MCF 10A (cell line): ENCODE results near the gene NUP153. TPM values are rescaled to one million over a fixed set of nuclear protein-coding genes. Genes with fewer than 3 reads are reported as not detected.

Source experiments
- BruUV-seq: library from RNA; stranded (reverse); fragments of 400-500 nt; replicated peaks from 2 replicates; lab custom pipeline; 2021; lab: Mats Ljungman, UMichigan
- CTCF ChIA-PET: fragments of 300-600 bp; sonication (Branson Sonifier 250); formaldehyde crosslinking; extraction: SDS; loops from one replicate; lab custom pipeline; 2021; ENCODE audit warnings: antibody characterized with exemption, inconsistent platforms; lab: Yijun Ruan, JAX
- POLR2A ChIA-PET: fragments of 300-600, 350-650 bp; sonication (Branson Sonifier 250); formaldehyde crosslinking; extraction: SDS; loops from one replicate; lab custom pipeline; 2020; ENCODE audit warnings: antibody characterized with exemption, inconsistent platforms; lab: Yijun Ruan, JAX
- DNase-seq: peaks from one replicate; pipeline ENCODE4 v3.0.0-alpha.2; 2018; ENCODE audit not compliant: unreplicated experiment
- H3K27ac Mint-ChIP-seq: one replicate; pipeline ENCODE4 v1.8.0; 2022; ENCODE audit warnings: mild to moderate bottlenecking, low read depth, mixed read lengths; ENCODE audit not compliant: unreplicated experiment
- H3K27me3 Mint-ChIP-seq: one replicate; pipeline ENCODE4 v1.8.0; 2022; ENCODE audit warnings: mixed read lengths; ENCODE audit not compliant: insufficient read depth, unreplicated experiment
- H3K36me3 Mint-ChIP-seq: one replicate; pipeline ENCODE4 v1.8.0; 2022; ENCODE audit warnings: mild to moderate bottlenecking, moderate library complexity, mixed read lengths; ENCODE audit not compliant: insufficient read depth, unreplicated experiment
- H3K4me1 Mint-ChIP-seq: one replicate; pipeline ENCODE4 v1.8.0; 2022; ENCODE audit warnings: mixed read lengths; ENCODE audit not compliant: insufficient read depth, unreplicated experiment
- H3K4me3 Mint-ChIP-seq: one replicate; pipeline ENCODE4 v1.8.0; 2022; ENCODE audit warnings: mild to moderate bottlenecking, moderate library complexity, mixed read lengths; ENCODE audit not compliant: unreplicated experiment
- H3K9me3 Mint-ChIP-seq: one replicate; pipeline ENCODE4 v1.8.0; 2022; ENCODE audit warnings: mixed read lengths; ENCODE audit not compliant: unreplicated experiment
- CTCF ChIP-seq: fragments of 200-600 bp; IDR thresholded peaks from one replicate; pipeline ENCODE4 v1.8.0; 2022; ENCODE audit warnings: antibody characterized with exemption, mild to moderate bottlenecking; ENCODE audit not compliant: unreplicated experiment
- intact Hi-C: fragments of 100-400 bp; cut with micrococcal nuclease; formaldehyde crosslinking; loops from 2 replicates; pipeline ENCODE4 v1.14.1; 2022
- total RNA-seq: library from RNA; stranded (reverse); gene quantifications from 2 replicates; pipeline ENCODE4 v1.2.3, GENCODE V29; 2022

The NUP153 gene
- total RNA-seq, 1 experiment from 2014 or later: 36.5 TPM

- intact Hi-C loops: no loop called here
- DNase-seq: no peak
- H3K4me3 Mint-ChIP-seq: no peak overlapping the region
- peaks cover 6% of the 10 kb centered on the region for H3K4me1 Mint-ChIP-seq
- H3K9me3 Mint-ChIP-seq: no peaks in the 10 kb centered on the region
- H3K27me3 Mint-ChIP-seq: no peaks in the 10 kb centered on the region
- H3K36me3 Mint-ChIP-seq: no peaks in the 10 kb centered on the region
- POLR2A ChIA-PET: no interaction called here
- no peak overlapping the region for H3K27ac Mint-ChIP-seq
- BruUV-seq: no TSS peak
- TF ChIP-seq CTCF: no peak
- CTCF ChIA-PET: interaction anchor here (0.6 to 1.0 kb wide), 2 partner anchors 14 to 1115 kb away, joined by 3 to 4 read pairs; no protein-coding TSS in a partner anchor
These were observed 22.0 kb upstream of the NUP153 start for GRCh38 chr6:17728551-17729222.

GRCh38 chr6:17725083-17725482 lies 18.4 kb upstream of the NUP153 start:
- CTCF ChIA-PET: no interaction called here
- no peak for TF ChIP-seq CTCF

GRCh38 chr6:17724341-17724740 lies 17.6 kb upstream of the NUP153 start:
- Mint-ChIP-seq H3K9me3 (no peaks in the 10 kb centered on the region), H3K36me3 (no peaks in the 10 kb centered on the region), H3K27ac (no peak overlapping the region), H3K4me3 (no peak overlapping the region), H3K27me3 (no peaks in the 10 kb centered on the region), H3K4me1 (no peaks in the 10 kb centered on the region)
- ChIA-PET POLR2A (interaction anchor here (0.7 to 1.5 kb wide), 4 partner anchors 9 to 18 kb away, joined by 3 to 4 read pairs (median 4); partner anchors contain the start of gene NUP153), CTCF (no interaction called here)
- no peak for TF ChIP-seq CTCF
- DNase-seq: no peak
- intact Hi-C loops: no loop called here
- BruUV-seq: no TSS peak

More at GRCh38 chr6:17725083-17725482, 18.4 kb upstream of the NUP153 start:
- intact Hi-C loops: no loop called here
- Mint-ChIP-seq H3K36me3 (no peaks in the 10 kb centered on the region), H3K27me3 (no peaks in the 10 kb centered on the region), H3K4me1 (peaks cover 5% of the 10 kb centered on the region), H3K27ac (no peak overlapping the region), H3K4me3 (no peak overlapping the region), H3K9me3 (no peaks in the 10 kb centered on the region)
- no peak for DNase-seq
- POLR2A ChIA-PET: no interaction called here
- no TSS peak for BruUV-seq

- no peaks in the 10 kb centered on the region for H3K4me1 Mint-ChIP-seq
- no peaks in the 10 kb centered on the region for H3K36me3 Mint-ChIP-seq
- CTCF ChIA-PET: no interaction called here
- no peak overlapping the region for H3K27ac Mint-ChIP-seq
- no peaks in the 10 kb centered on the region for H3K9me3 Mint-ChIP-seq
- no peak overlapping the region for H3K4me3 Mint-ChIP-seq
- no peak for TF ChIP-seq CTCF
- BruUV-seq: no TSS peak
- no peaks in the 10 kb centered on the region for H3K27me3 Mint-ChIP-seq
- intact Hi-C loops: no loop called here
- DNase-seq: no peak
- POLR2A ChIA-PET: no interaction called here
These were observed 14.9 kb upstream of the NUP153 start for GRCh38 chr6:17721671-17722070.
